ENCODE data around the gene KDM8. TPM values are rescaled to one million over a fixed set of nuclear protein-coding genes. Genes with fewer than 3 reads are reported as not detected.

KDM8 gene
- total RNA-seq, 1 experiment from 2014 or later = 3.7 TPM

GRCh38 chr16:27214084-27214961, 11.0 kb downstream of the KDM8 start:
- CTCF ChIA-PET = interaction anchor here (0.8 to 1.0 kb wide), 2 partner anchors 23 to 154 kb away, joined by 3 to 8 read pairs; no protein-coding TSS in a partner anchor
- Mint-ChIP-seq H3K27ac (ENCODE audit: low read depth, unreplicated experiment) (no peak overlapping the region), H3K9me3 (ENCODE audit: unreplicated experiment) (no peaks in the 10 kb centered on the region), H3K4me1 (ENCODE audit: insufficient read depth, unreplicated experiment) (no peaks in the 10 kb centered on the region), H3K4me3 (ENCODE audit: unreplicated experiment) (no peak overlapping the region), H3K36me3 (ENCODE audit: insufficient read depth, unreplicated experiment) (peaks cover 5% of the 10 kb centered on the region), H3K27me3 (ENCODE audit: insufficient read depth, unreplicated experiment) (no peaks in the 10 kb centered on the region)
- POLR2A ChIA-PET = no interaction called here
- no peak for TF ChIP-seq CTCF (IDR thresholded peaks at IDR 0.05; ENCODE audit: unreplicated experiment)
- intact Hi-C loops (cut with micrococcal nuclease) = no loop called here
- DNase-seq (ENCODE audit: unreplicated experiment) = no peak
- no TSS peak for BruUV-seq (replicated peaks)

- no peak for TF ChIP-seq CTCF (IDR thresholded peaks at IDR 0.05; ENCODE audit: unreplicated experiment)
- no peaks in the 10 kb centered on the region for H3K4me1 Mint-ChIP-seq (ENCODE audit: insufficient read depth, unreplicated experiment)
- H3K36me3 Mint-ChIP-seq (ENCODE audit: insufficient read depth, unreplicated experiment) = peaks cover 5% of the 10 kb centered on the region
- DNase-seq (ENCODE audit: unreplicated experiment) = no peak
- H3K4me3 Mint-ChIP-seq (ENCODE audit: unreplicated experiment) = no peak overlapping the region
- ChIA-PET POLR2A (no interaction called here), CTCF (no interaction called here)
- H3K27ac Mint-ChIP-seq (ENCODE audit: low read depth, unreplicated experiment) = no peak overlapping the region
- no peaks in the 10 kb centered on the region for H3K27me3 Mint-ChIP-seq (ENCODE audit: insufficient read depth, unreplicated experiment)
- intact Hi-C loops (cut with micrococcal nuclease) = no loop called here
- BruUV-seq (replicated peaks) = no TSS peak
- H3K9me3 Mint-ChIP-seq (ENCODE audit: unreplicated experiment) = no peaks in the 10 kb centered on the region
These were observed 12.3 kb downstream of the KDM8 start for GRCh38 chr16:27215660-27216059.

GRCh38 chr16:27216297-27216885, 13.1 kb downstream of the KDM8 start:
- BruUV-seq (replicated peaks) = no TSS peak
- no peak overlapping the region for H3K27ac Mint-ChIP-seq (ENCODE audit: low read depth, unreplicated experiment)
- H3K4me3 Mint-ChIP-seq (ENCODE audit: unreplicated experiment) = no peak overlapping the region
- peaks cover 5% of the 10 kb centered on the region for H3K36me3 Mint-ChIP-seq (ENCODE audit: insufficient read depth, unreplicated experiment)
- H3K4me1 Mint-ChIP-seq (ENCODE audit: insufficient read depth, unreplicated experiment) = no peaks in the 10 kb centered on the region
- DNase-seq (ENCODE audit: unreplicated experiment) = no peak
- TF ChIP-seq CTCF (IDR thresholded peaks at IDR 0.05; ENCODE audit: unreplicated experiment) = no peak
- intact Hi-C loops (cut with micrococcal nuclease) = no loop called here
- POLR2A ChIA-PET = no interaction called here
- no peaks in the 10 kb centered on the region for H3K9me3 Mint-ChIP-seq (ENCODE audit: unreplicated experiment)
- CTCF ChIA-PET = interaction anchor here (0.5 to 1.0 kb wide), 2 partner anchors 18 to 177 kb away, joined by 3 to 5 read pairs; no protein-coding TSS in a partner anchor
- H3K27me3 Mint-ChIP-seq (ENCODE audit: insufficient read depth, unreplicated experiment) = no peaks in the 10 kb centered on the region

- intact Hi-C loops (cut with micrococcal nuclease) = no loop called here
- DNase-seq (ENCODE audit: unreplicated experiment) = no peak
- Mint-ChIP-seq H3K36me3 (ENCODE audit: insufficient read depth, unreplicated experiment) (peaks cover 5% of the 10 kb centered on the region), H3K4me1 (ENCODE audit: insufficient read depth, unreplicated experiment) (no peaks in the 10 kb centered on the region), H3K4me3 (ENCODE audit: unreplicated experiment) (no peak overlapping the region), H3K27ac (ENCODE audit: low read depth, unreplicated experiment) (no peak overlapping the region), H3K27me3 (ENCODE audit: insufficient read depth, unreplicated experiment) (no peaks in the 10 kb centered on the region), H3K9me3 (ENCODE audit: unreplicated experiment) (no peaks in the 10 kb centered on the region)
- no peak for TF ChIP-seq CTCF (IDR thresholded peaks at IDR 0.05; ENCODE audit: unreplicated experiment)
- BruUV-seq (replicated peaks) = no TSS peak
- ChIA-PET POLR2A (no interaction called here), CTCF (interaction anchor here (1.0 kb wide), 1 partner anchor 17 kb away, joined by 5 read pairs; no protein-coding TSS in a partner anchor)
These were observed 13.9 kb downstream of the KDM8 start for GRCh38 chr16:27217256-27217655.
